NCI-H748 (cell line): Measurements from ENCODE around the gene THEMIS.
"Not testable (repeated sequence)": the region's sequence is repeated elsewhere in the genome, so short reads cannot be mapped to it uniquely, and the experiment has no call there.

ENCODE experiments used
- DNase-seq: peaks from one replicate; lab custom pipeline; 2025; ENCODE audit not compliant: unreplicated experiment; lab: John Stamatoyannopoulos, UW

THEMIS gene

GRCh38 chr6:127738423-127738822 is 162.4 kb downstream of the THEMIS start:
- no peak for DNase-seq

- DNase-seq: no peak
Observed at GRCh38 chr6:127737768-127738167, 163.1 kb downstream of the THEMIS start.

- peak; percentile 88 for DNase-seq
Observed at GRCh38 chr6:127737009-127737486, 163.8 kb downstream of the THEMIS start.

- DNase-seq: no peak
Observed at GRCh38 chr6:127732927-127733326, 167.9 kb downstream of the THEMIS start.

GRCh38 chr6:127727260-127727953 is 173.5 kb downstream of the THEMIS start:
- DNase-seq: no peak

GRCh38 chr6:127725821-127726220 is 175.0 kb downstream of the THEMIS start:
- DNase-seq: no peak

GRCh38 chr6:127718694-127719093 is 182.2 kb downstream of the THEMIS start:
- no peak for DNase-seq

- DNase-seq: no peak
Observed at GRCh38 chr6:127717384-127717783, 183.5 kb downstream of the THEMIS start.

- no peak for DNase-seq
Observed at GRCh38 chr6:127716465-127716864, 184.4 kb downstream of the THEMIS start.

- DNase-seq: no peak
Observed at GRCh38 chr6:127710668-127711067, 190.2 kb downstream of the THEMIS start.

- DNase-seq: no peak
Observed at GRCh38 chr6:127706216-127706615, 194.6 kb downstream of the THEMIS start.

GRCh38 chr6:127695108-127695507 is 205.8 kb downstream of the THEMIS start:
- no peak for DNase-seq

- DNase-seq: no peak
Observed at GRCh38 chr6:127691146-127691545, 209.7 kb downstream of the THEMIS start.

- no peak for DNase-seq
Observed at GRCh38 chr6:127690588-127690987, 210.3 kb downstream of the THEMIS start.

- DNase-seq: peak; percentile 36
Observed at GRCh38 chr6:127690092-127690491, 210.8 kb downstream of the THEMIS start.

- DNase-seq: not testable (repeated sequence)
Observed at GRCh38 chr6:127687490-127687889, 213.4 kb downstream of the THEMIS start.

GRCh38 chr6:127686084-127686483 is 214.8 kb downstream of the THEMIS start:
- DNase-seq: no peak

- DNase-seq: no peak
Observed at GRCh38 chr6:127684501-127684900, 216.4 kb downstream of the THEMIS start.
